Liver (tissue), 3 donors: ENCODE results near the gene TH.

Source experiments
- CTCF ChIP-seq: fragments of 150-350 bp; IDR thresholded peaks from 2 replicates; pipeline ENCODE4 v1.5.1; 2017; ENCODE audit warnings: improper control_type of control experiment, low read depth, low read length; ENCODE audit not compliant: missing input control
- EGR1 ChIP-seq, 2 donors: IDR thresholded peaks; 2 replicates each; pipeline ENCODE4 v1.6.1; 2016 to 2018; ENCODE audit warnings: antibody characterized with exemption in 2 of 2, low read depth in 2 of 2
- GABPA ChIP-seq, 2 donors: IDR thresholded peaks in 1 of 2; conservative IDR thresholded peaks in 1 of 2; 2 replicates each; pipeline ENCODE4 v1.6.1; 2016; ENCODE audit warnings: antibody characterized with exemption in 2 of 2, mild to moderate bottlenecking in 1 of 2, moderate library complexity in 1 of 2
- HNF4A ChIP-seq, 2 donors: conservative IDR thresholded peaks; 2 replicates each; pipeline ENCODE4 v1.6.1; 2016; ENCODE audit warnings: antibody characterized with exemption in 2 of 2, mild to moderate bottlenecking in 2 of 2
- MAX ChIP-seq: IDR thresholded peaks from 2 replicates; pipeline ENCODE4 v1.6.1; 2016; ENCODE audit warnings: antibody characterized with exemption
- RAD21 ChIP-seq, 2 donors: IDR thresholded peaks; 2 replicates each; pipeline ENCODE4 v1.6.1; 2016; ENCODE audit warnings: antibody characterized with exemption in 2 of 2, mild to moderate bottlenecking in 2 of 2
- REST ChIP-seq: IDR thresholded peaks from 2 replicates; pipeline ENCODE4 v1.6.1; 2016; ENCODE audit warnings: antibody characterized with exemption, mild to moderate bottlenecking
- RXRA ChIP-seq, 2 donors: IDR thresholded peaks; 2 replicates each; pipeline ENCODE4 v1.6.1; 2017 to 2018; ENCODE audit warnings: antibody characterized with exemption in 2 of 2, mild to moderate bottlenecking in 1 of 2
- SP1 ChIP-seq: IDR thresholded peaks from 2 replicates; pipeline ENCODE4 v1.6.1; 2018; ENCODE audit warnings: antibody characterized with exemption, mild to moderate bottlenecking
- ZBTB33 ChIP-seq: IDR thresholded peaks from 2 replicates; pipeline ENCODE4 v1.6.1; 2016; ENCODE audit warnings: antibody characterized with exemption
- donor health status: healthy.
- donor health status: healthy.

- TF ChIP-seq CTCF (no peak), ZBTB33 (no peak), RAD21 (IDR thresholded peaks at IDR 0.05) (no peak), REST (no peak), GABPA (IDR thresholded peaks at IDR 0.05 in 1 of 2, conservative IDR thresholded peaks at IDR 0.05 in 1 of 2) (no peak), MAX (no peak), EGR1 (IDR thresholded peaks at IDR 0.05; ENCODE audit: low read depth in 2 of 2) (no peak), HNF4A (conservative IDR thresholded peaks at IDR 0.05) (no peak), SP1 (no peak), RXRA (IDR thresholded peaks at IDR 0.05) (no peak)
Observed at GRCh38 chr11:2215230-2215560, 43.6 kb upstream of the TH start.
